ENCODE measurements around the gene VPS9D1. TPM values are rescaled to one million over a fixed set of nuclear protein-coding genes. Genes with fewer than 3 reads are reported as not detected.
"Not testable (repeated sequence)": the region's sequence is repeated elsewhere in the genome, so short reads cannot be mapped to it uniquely, and the experiment has no call there.

Gene VPS9D1
- total and polyA plus RNA-seq, 4 donors: 3.6 to 7.2 (median 4.1) TPM

DNA sequence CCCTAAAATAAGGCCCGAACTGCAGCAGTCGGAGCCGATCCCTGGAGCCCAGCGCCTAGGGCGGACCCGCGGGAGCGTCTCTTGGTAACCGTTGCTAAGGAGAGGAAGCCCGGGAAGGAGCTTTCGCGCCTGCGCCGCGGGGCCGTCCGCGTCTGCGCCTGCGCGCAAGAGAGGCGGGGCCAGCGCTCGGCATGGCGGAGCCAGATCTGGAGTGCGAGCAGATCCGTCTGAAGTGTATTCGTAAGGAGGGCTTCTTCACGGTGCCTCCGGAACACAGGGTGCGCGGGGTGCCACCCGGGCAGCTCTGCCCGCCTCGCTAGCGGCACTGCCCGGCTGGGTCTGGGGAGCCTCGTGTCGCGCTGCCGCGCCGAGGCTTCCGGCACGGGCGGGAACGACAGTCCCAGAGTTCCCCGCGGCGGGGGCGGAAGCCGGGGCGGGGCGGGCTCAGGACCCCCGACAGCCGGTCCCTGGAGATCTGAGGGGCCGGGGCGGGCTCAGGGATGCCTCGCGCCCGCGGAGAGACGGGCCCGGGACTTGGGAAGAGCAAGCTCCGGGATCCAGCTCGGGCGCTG, 34.1 kb downstream of the VPS9D1 start, which contains the start of gene CDK10:
Gene CDK10 (plus strand): TSS at position 170 of the 572 bp plus-strand sequence. CDS start 22 bp downstream, at position 192.
- peak in 1 of 2 donors; percentile 6 for TF ChIP-seq GABPA (IDR thresholded peaks at IDR 0.05 in 1 of 2, conservative IDR thresholded peaks at IDR 0.05 in 1 of 2)
- TF ChIP-seq NR2F2 (IDR thresholded peaks at IDR 0.05): no peak
- TF ChIP-seq YY1 (IDR thresholded peaks at IDR 0.05): peak; percentile 81
- Histone ChIP-seq H3K9ac (ENCODE audit: low read depth in 1 of 2, low read length in 2 of 2) (peak within 1 kb of the TSS; percentile 92 to 93), H3K4me3 (ENCODE audit: low read depth in 1 of 3, low read length in 3 of 3) (peak within 1 kb of the TSS; percentile 80 to 96 (median 84)), H3K9me3 (ENCODE audit: control insufficient read depth in 4 of 4, low read length in 3 of 4) (no peaks in the 10 kb centered on the region), H3K27me3 (ENCODE audit: control insufficient read depth in 4 of 4, insufficient read depth in 4 of 4, low read length in 3 of 4) (no peaks in the 10 kb centered on the region), H3K27ac (ENCODE audit: low read depth in 1 of 2, low read length in 2 of 2) (peak within 1 kb of the TSS; percentile 98 to 99), H3K4me1 (ENCODE audit: control insufficient read depth in 4 of 4, insufficient read depth in 4 of 4, low read length in 3 of 4) (peaks cover 5 to 28% (median 21%) of the 10 kb centered on the region in 4 donors), H3K36me3 (ENCODE audit: control insufficient read depth in 4 of 4, insufficient read depth in 3 of 4, low read depth in 1 of 4, low read length in 3 of 4) (peaks cover 0 to 9% (median 5%) of the 10 kb centered on the region in 4 donors)
- under 1% methylated on average over 67 of the region's 67 CpGs for WGBS
- peak; percentile 95 for DNase-seq (ENCODE audit: low spot score)

DNA sequence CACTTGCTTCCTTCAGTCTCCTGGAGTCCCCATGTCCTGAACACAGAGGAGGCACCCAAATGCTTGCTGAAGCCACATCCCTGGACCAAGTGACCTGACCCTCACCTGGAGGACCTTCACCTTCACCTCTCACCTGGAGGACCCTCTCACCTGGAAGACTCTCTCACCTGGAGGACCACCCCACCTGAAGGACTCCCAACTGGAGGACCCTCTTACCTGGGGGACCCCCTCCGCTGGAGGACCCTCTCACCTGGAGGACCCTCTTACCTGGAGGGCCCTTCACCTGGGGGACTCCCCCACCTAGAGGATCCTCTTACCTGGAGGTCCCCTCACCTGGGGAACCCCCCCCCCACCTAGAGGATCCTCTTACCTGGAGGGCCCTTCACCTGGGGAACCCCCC, 34.8 kb downstream of the VPS9D1 start:
- 100% methylated on average over 1 of the region's 1 CpG for WGBS
- TF ChIP-seq GABPA (IDR thresholded peaks at IDR 0.05 in 1 of 2, conservative IDR thresholded peaks at IDR 0.05 in 1 of 2): no peak
- no peak for TF ChIP-seq TAF1 (conservative IDR thresholded peaks at IDR 0.05)
- Histone ChIP-seq H3K9me3 (ENCODE audit: control insufficient read depth in 4 of 4, low read length in 3 of 4) (no peaks in the 10 kb centered on the region), H3K9ac (ENCODE audit: low read depth in 1 of 2, low read length in 2 of 2) (no peak overlapping the region), H3K36me3 (ENCODE audit: control insufficient read depth in 4 of 4, insufficient read depth in 3 of 4, low read depth in 1 of 4, low read length in 3 of 4) (peaks cover 0 to 5% (median 1%) of the 10 kb centered on the region in 4 donors), H3K4me3 (ENCODE audit: low read depth in 1 of 3, low read length in 3 of 3) (peak overlapping the region in 1 of 3 donors; percentile 84), H3K27me3 (ENCODE audit: control insufficient read depth in 4 of 4, insufficient read depth in 4 of 4, low read length in 3 of 4) (no peaks in the 10 kb centered on the region), H3K4me1 (ENCODE audit: control insufficient read depth in 4 of 4, insufficient read depth in 4 of 4, low read length in 3 of 4) (peaks cover 5 to 28% (median 21%) of the 10 kb centered on the region in 4 donors), H3K27ac (ENCODE audit: low read depth in 1 of 2, low read length in 2 of 2) (no peak overlapping the region)
- no peak for DNase-seq (ENCODE audit: low spot score)

DNA sequence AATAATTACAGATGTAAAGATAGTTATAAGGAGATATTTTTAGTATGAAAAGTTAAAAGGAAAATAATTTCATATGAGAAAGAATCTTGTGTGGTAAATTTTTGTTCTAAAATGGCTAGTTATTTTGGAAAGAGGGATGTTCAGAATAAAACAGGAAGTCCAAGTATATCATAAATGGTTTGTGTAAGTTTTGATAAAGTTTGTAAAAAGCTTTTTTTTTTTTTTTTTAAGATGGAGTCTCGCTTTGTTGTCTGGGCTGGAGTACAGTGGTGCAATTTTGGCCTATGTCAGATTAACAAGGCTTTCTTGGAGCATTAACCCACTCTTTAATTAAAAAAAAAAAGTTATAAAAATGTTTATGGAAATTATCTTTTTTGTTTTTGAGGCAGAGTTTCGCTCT, 42.4 kb downstream of the VPS9D1 start:
- TF ChIP-seq, protein P1, sequence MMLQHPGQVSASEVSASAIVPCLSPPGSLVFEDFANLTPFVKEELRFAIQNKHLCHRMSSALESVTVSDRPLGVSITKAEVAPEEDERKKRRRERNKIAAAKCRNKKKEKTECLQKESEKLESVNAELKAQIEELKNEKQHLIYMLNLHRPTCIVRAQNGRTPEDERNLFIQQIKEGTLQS (IDR thresholded peaks at IDR 0.05): no peak
- TF ChIP-seq HNF4G (IDR thresholded peaks at IDR 0.05): no peak
- no peak for TF ChIP-seq SP1 (IDR thresholded peaks at IDR 0.05)
- no peak for TF ChIP-seq TAF1 (conservative IDR thresholded peaks at IDR 0.05)
- TF ChIP-seq JUND (IDR thresholded peaks at IDR 0.05): no peak

DNA sequence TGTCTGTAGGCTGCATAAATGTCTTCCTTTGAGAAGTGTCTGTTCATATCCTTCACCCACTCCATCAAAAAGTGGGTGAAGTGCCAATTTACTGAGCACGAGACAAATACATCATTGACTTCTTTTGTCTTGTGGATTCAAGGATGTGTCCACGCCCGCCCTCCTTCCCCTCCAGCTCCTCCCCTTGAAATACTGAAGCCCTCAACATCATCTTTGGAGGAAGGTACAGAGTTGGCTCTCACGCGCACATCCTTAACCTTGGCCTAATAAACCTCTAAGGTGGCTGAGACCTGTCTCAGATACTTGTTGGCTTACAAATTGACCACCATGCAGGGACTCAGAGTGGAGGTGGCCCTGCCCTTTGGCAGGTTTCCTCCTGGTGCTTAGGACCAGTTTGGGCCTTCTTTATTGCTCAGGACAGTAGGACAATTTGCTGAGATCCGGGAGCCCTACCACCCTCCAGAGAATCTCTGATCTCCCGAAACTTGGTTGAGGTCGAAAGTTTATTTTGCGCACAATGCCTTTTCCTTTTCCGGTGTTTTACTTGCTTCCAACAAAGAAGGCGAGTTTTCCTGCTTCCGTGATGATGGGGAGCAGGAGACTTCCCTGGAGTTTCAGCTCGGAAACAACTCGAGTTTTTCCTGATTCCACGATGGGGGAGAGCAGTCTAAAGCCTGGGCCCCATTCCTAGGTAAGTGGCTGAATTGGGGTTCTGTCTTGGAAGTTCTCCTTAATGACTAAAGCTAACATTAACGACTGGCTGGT, 48.3 kb downstream of the VPS9D1 start:
- Histone ChIP-seq H3K27ac (ENCODE audit: low read depth in 1 of 2, low read length in 2 of 2) (no peak overlapping the region), H3K9me3 (ENCODE audit: control insufficient read depth in 4 of 4, low read length in 3 of 4) (no peaks in the 10 kb centered on the region), H3K27me3 (ENCODE audit: control insufficient read depth in 4 of 4, insufficient read depth in 4 of 4, low read length in 3 of 4) (no peaks in the 10 kb centered on the region), H3K36me3 (ENCODE audit: control insufficient read depth in 4 of 4, insufficient read depth in 3 of 4, low read depth in 1 of 4, low read length in 3 of 4) (peaks cover 0 to 3% (median 0%) of the 10 kb centered on the region in 4 donors), H3K4me3 (ENCODE audit: low read depth in 1 of 3, low read length in 3 of 3) (no peak overlapping the region), H3K4me1 (ENCODE audit: control insufficient read depth in 4 of 4, insufficient read depth in 4 of 4, low read length in 3 of 4) (peaks cover 0 to 15% (median 8%) of the 10 kb centered on the region in 4 donors), H3K9ac (ENCODE audit: low read depth in 1 of 2, low read length in 2 of 2) (no peak overlapping the region)
- TF ChIP-seq TAF1 (conservative IDR thresholded peaks at IDR 0.05) (no peak), RAD21 (IDR thresholded peaks at IDR 0.05) (no peak), HNF4G (IDR thresholded peaks at IDR 0.05) (no peak), GABPA (IDR thresholded peaks at IDR 0.05 in 1 of 2, conservative IDR thresholded peaks at IDR 0.05 in 1 of 2) (no peak), JUND (IDR thresholded peaks at IDR 0.05) (no peak), SP1 (IDR thresholded peaks at IDR 0.05) (no peak)
- TF ChIP-seq, protein P2, sequence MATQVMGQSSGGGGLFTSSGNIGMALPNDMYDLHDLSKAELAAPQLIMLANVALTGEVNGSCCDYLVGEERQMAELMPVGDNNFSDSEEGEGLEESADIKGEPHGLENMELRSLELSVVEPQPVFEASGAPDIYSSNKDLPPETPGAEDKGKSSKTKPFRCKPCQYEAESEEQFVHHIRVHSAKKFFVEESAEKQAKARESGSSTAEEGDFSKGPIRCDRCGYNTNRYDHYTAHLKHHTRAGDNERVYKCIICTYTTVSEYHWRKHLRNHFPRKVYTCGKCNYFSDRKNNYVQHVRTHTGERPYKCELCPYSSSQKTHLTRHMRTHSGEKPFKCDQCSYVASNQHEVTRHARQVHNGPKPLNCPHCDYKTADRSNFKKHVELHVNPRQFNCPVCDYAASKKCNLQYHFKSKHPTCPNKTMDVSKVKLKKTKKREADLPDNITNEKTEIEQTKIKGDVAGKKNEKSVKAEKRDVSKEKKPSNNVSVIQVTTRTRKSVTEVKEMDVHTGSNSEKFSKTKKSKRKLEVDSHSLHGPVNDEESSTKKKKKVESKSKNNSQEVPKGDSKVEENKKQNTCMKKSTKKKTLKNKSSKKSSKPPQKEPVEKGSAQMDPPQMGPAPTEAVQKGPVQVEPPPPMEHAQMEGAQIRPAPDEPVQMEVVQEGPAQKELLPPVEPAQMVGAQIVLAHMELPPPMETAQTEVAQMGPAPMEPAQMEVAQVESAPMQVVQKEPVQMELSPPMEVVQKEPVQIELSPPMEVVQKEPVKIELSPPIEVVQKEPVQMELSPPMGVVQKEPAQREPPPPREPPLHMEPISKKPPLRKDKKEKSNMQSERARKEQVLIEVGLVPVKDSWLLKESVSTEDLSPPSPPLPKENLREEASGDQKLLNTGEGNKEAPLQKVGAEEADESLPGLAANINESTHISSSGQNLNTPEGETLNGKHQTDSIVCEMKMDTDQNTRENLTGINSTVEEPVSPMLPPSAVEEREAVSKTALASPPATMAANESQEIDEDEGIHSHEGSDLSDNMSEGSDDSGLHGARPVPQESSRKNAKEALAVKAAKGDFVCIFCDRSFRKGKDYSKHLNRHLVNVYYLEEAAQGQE (IDR thresholded peaks at IDR 0.05): no peak
- TF ChIP-seq, protein P1 (IDR thresholded peaks at IDR 0.05): no peak
- DNase-seq (ENCODE audit: low spot score): no peak
- 96% methylated on average over 16 of the region's 16 CpGs for WGBS

More for the DNA sequence above, 42.4 kb downstream of the VPS9D1 start:
- H3K9ac ChIP-seq (ENCODE audit: low read depth in 1 of 2, low read length in 2 of 2): no peak overlapping the region
- H3K36me3 ChIP-seq (ENCODE audit: control insufficient read depth in 4 of 4, insufficient read depth in 3 of 4, low read depth in 1 of 4, low read length in 3 of 4): no peaks in the 10 kb centered on the region
- H3K4me1 ChIP-seq (ENCODE audit: control insufficient read depth in 4 of 4, insufficient read depth in 4 of 4, low read length in 3 of 4): no peaks in the 10 kb centered on the region
- no peaks in the 10 kb centered on the region for H3K27me3 ChIP-seq (ENCODE audit: control insufficient read depth in 4 of 4, insufficient read depth in 4 of 4, low read length in 3 of 4)
- H3K4me3 ChIP-seq (ENCODE audit: low read depth in 1 of 3, low read length in 3 of 3): no peak overlapping the region
- DNase-seq (ENCODE audit: low spot score): no peak
- 94% methylated on average over 2 of the region's 2 CpGs for WGBS
- no peak overlapping the region for H3K27ac ChIP-seq (ENCODE audit: low read depth in 1 of 2, low read length in 2 of 2)
- H3K9me3 ChIP-seq (ENCODE audit: control insufficient read depth in 4 of 4, low read length in 3 of 4): no peaks in the 10 kb centered on the region

DNA sequence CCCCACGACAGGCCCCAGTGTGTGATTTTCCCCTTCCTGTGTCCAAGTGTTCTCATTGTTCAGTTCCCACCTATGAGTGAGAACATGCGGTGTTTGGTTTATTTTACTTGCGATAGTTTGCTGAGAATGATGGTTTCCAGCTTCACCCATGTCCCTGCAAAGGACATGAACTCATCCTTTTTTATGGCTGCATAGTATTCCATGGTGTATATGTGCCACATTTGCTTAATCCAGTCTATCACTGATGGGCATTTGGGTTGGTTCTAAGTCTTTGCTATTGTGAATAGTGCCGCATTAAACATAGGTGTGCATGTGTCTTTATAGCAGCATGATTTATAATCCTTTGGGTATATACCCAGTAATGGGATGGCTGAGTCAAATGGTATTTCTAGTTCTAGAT, 49.1 kb downstream of the VPS9D1 start:
- peaks cover 0 to 15% (median 8%) of the 10 kb centered on the region in 4 donors for H3K4me1 ChIP-seq (ENCODE audit: control insufficient read depth in 4 of 4, insufficient read depth in 4 of 4, low read length in 3 of 4)
- H3K9ac ChIP-seq (ENCODE audit: low read depth in 1 of 2, low read length in 2 of 2); H3K4me3 ChIP-seq (ENCODE audit: low read depth in 1 of 3, low read length in 3 of 3); DNase-seq (ENCODE audit: low spot score); H3K27ac ChIP-seq (ENCODE audit: low read depth in 1 of 2, low read length in 2 of 2); H3K36me3 ChIP-seq (ENCODE audit: control insufficient read depth in 4 of 4, insufficient read depth in 3 of 4, low read depth in 1 of 4, low read length in 3 of 4); H3K9me3 ChIP-seq (ENCODE audit: control insufficient read depth in 4 of 4, low read length in 3 of 4); H3K27me3 ChIP-seq (ENCODE audit: control insufficient read depth in 4 of 4, insufficient read depth in 4 of 4, low read length in 3 of 4): not testable (repeated sequence)
- 95% methylated on average over 4 of the region's 4 CpGs for WGBS

Measured in liver (tissue), 9 donors.